ENCODE measurements around the gene SPPL3.

SPPL3 gene

GRCh38 chr12:120725659-120726509 is 178.3 kb downstream of the SPPL3 start, which contains the start of gene ACADS:
Gene ACADS, plus strand, starts transcription at chr12:120725826. Its CDS starts 60 bp downstream, at chr12:120725886.
- H3K79me2 ChIP-seq (ENCODE audit: insufficient read depth, low read depth): no peaks in the 10 kb centered on the region
- H2AFZ ChIP-seq (ENCODE audit: low read depth): no peak within 1 kb of the TSS
- TF ChIP-seq, protein P1, sequence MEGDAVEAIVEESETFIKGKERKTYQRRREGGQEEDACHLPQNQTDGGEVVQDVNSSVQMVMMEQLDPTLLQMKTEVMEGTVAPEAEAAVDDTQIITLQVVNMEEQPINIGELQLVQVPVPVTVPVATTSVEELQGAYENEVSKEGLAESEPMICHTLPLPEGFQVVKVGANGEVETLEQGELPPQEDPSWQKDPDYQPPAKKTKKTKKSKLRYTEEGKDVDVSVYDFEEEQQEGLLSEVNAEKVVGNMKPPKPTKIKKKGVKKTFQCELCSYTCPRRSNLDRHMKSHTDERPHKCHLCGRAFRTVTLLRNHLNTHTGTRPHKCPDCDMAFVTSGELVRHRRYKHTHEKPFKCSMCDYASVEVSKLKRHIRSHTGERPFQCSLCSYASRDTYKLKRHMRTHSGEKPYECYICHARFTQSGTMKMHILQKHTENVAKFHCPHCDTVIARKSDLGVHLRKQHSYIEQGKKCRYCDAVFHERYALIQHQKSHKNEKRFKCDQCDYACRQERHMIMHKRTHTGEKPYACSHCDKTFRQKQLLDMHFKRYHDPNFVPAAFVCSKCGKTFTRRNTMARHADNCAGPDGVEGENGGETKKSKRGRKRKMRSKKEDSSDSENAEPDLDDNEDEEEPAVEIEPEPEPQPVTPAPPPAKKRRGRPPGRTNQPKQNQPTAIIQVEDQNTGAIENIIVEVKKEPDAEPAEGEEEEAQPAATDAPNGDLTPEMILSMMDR (conservative IDR thresholded peaks at IDR 0.05; ENCODE audit: low read depth, low read length): no peak
- no peaks in the 10 kb centered on the region for H3K36me3 ChIP-seq (ENCODE audit: insufficient read depth)
- H3K4me1 ChIP-seq (ENCODE audit: low read depth, poor library complexity, severe bottlenecking): no peaks in the 10 kb centered on the region
- no peak within 1 kb of the TSS for H3K9ac ChIP-seq
- no peaks in the 10 kb centered on the region for H3K27me3 ChIP-seq (ENCODE audit: insufficient read depth, low read depth)
- no peaks in the 10 kb centered on the region for H4K20me1 ChIP-seq (ENCODE audit: insufficient read depth)
- H3K27ac ChIP-seq: no peak within 1 kb of the TSS
- no peak within 1 kb of the TSS for H3K4me2 ChIP-seq
- H3K4me3 ChIP-seq (IDR thresholded peaks at IDR 0.05; ENCODE audit: insufficient read depth, low read depth, low read length): no peak within 1 kb of the TSS

GRCh38 chr12:120725151-120725658 is 179.0 kb downstream of the SPPL3 start:
- no peaks in the 10 kb centered on the region for H3K79me2 ChIP-seq (ENCODE audit: insufficient read depth, low read depth)
- H3K9ac ChIP-seq: no peak overlapping the region
- no peaks in the 10 kb centered on the region for H4K20me1 ChIP-seq (ENCODE audit: insufficient read depth)
- H3K4me2 ChIP-seq: no peak overlapping the region
- no peak overlapping the region for H3K27ac ChIP-seq
- no peaks in the 10 kb centered on the region for H3K4me1 ChIP-seq (ENCODE audit: low read depth, poor library complexity, severe bottlenecking)
- H2AFZ ChIP-seq (ENCODE audit: low read depth): no peak overlapping the region
- H3K36me3 ChIP-seq (ENCODE audit: insufficient read depth): no peaks in the 10 kb centered on the region
- H3K27me3 ChIP-seq (ENCODE audit: insufficient read depth, low read depth): no peaks in the 10 kb centered on the region
- TF ChIP-seq, protein P1 (conservative IDR thresholded peaks at IDR 0.05; ENCODE audit: low read depth, low read length): no peak
- H3K4me3 ChIP-seq (IDR thresholded peaks at IDR 0.05; ENCODE audit: insufficient read depth, low read depth, low read length): no peak overlapping the region

DNA sequence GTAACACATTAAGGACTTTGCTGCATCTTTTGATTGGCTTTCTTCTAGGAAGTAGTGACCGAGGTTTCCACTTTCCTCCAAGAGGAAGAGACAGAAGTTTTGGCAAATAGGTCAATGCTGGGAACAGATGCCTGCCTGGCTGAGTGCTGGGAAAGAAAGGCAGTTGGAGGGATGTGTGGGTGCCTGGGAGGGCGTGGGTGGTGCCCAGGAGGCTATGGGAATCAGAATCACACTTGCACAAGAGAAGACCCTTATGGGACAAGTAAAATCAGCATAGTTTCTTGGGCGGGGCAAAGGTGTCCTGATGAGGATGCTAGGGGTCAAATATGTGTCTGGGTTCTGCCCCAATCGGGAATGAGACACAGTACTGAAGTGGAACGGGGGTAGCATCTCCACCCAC is 179.4 kb downstream of the SPPL3 start:
- H3K27ac ChIP-seq: no peak overlapping the region
- no peaks in the 10 kb centered on the region for H4K20me1 ChIP-seq (ENCODE audit: insufficient read depth)
- H3K4me3 ChIP-seq (IDR thresholded peaks at IDR 0.05; ENCODE audit: insufficient read depth, low read depth, low read length): no peak overlapping the region
- H3K9ac ChIP-seq: no peak overlapping the region
- no peaks in the 10 kb centered on the region for H3K27me3 ChIP-seq (ENCODE audit: insufficient read depth, low read depth)
- no peaks in the 10 kb centered on the region for H3K79me2 ChIP-seq (ENCODE audit: insufficient read depth, low read depth)
- no peak overlapping the region for H2AFZ ChIP-seq (ENCODE audit: low read depth)
- H3K4me1 ChIP-seq (ENCODE audit: low read depth, poor library complexity, severe bottlenecking): no peaks in the 10 kb centered on the region
- H3K4me2 ChIP-seq: no peak overlapping the region
- TF ChIP-seq, protein P1 (conservative IDR thresholded peaks at IDR 0.05; ENCODE audit: low read depth, low read length): no peak
- no peaks in the 10 kb centered on the region for H3K36me3 ChIP-seq (ENCODE audit: insufficient read depth)

DNA sequence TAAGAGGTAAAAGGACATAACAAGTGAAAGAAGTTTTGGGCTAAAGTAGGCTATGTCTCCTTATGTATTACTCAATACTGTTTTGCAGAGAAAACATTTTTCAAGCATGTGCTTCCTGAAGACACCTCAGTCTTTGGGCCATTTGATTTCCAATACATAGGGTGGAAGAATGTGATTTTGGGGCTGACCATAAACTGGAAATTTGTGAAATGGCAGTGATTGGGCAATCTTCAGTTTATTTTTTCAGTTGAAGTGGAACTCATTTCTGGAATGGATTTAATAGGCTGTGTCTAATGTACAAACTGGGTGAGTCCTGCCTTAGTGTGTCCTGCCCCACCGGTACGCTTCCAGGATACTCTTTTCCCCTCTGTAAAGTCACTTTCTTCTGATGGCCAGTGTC is 181.4 kb downstream of the SPPL3 start:
- Histone ChIP-seq H2AFZ (ENCODE audit: low read depth) (no peak overlapping the region), H3K36me3 (ENCODE audit: insufficient read depth) (no peaks in the 10 kb centered on the region), H3K4me2 (no peak overlapping the region), H4K20me1 (ENCODE audit: insufficient read depth) (no peaks in the 10 kb centered on the region), H3K4me1 (ENCODE audit: low read depth, poor library complexity, severe bottlenecking) (no peaks in the 10 kb centered on the region), H3K9ac (no peak overlapping the region), H3K27ac (no peak overlapping the region), H3K79me2 (ENCODE audit: insufficient read depth, low read depth) (no peaks in the 10 kb centered on the region), H3K27me3 (ENCODE audit: insufficient read depth, low read depth) (no peaks in the 10 kb centered on the region), H3K4me3 (IDR thresholded peaks at IDR 0.05; ENCODE audit: insufficient read depth, low read depth, low read length) (no peak overlapping the region)
- TF ChIP-seq, protein P1 (conservative IDR thresholded peaks at IDR 0.05; ENCODE audit: low read depth, low read length): no peak
